B cell (primary cell): Measurements from ENCODE around the gene TNNI3. TPM values are rescaled to one million over a fixed set of nuclear protein-coding genes. Genes with fewer than 3 reads are reported as not detected.

Experiments
- ATAC-seq: fragments of 200-7000 bp; cut with Tn5 transposase; one replicate; pipeline ENCODE4 v1.10.0; 2021; ENCODE audit warnings: low read depth, mild to moderate bottlenecking, moderate number of reproducible peaks, moderate library complexity
- CTCF ChIA-PET: fragments of 350-600 bp; sonication (Branson Sonifier 250); formaldehyde crosslinking; loops from one replicate; lab custom pipeline; 2021; ENCODE audit warnings: antibody characterized with exemption, inconsistent platforms; lab: Charles Lee
- POLR2A ChIA-PET: fragments of 350-600 bp; sonication (Branson Sonifier 250); formaldehyde crosslinking; loops from one replicate; lab custom pipeline; 2021; ENCODE audit warnings: antibody characterized with exemption; lab: Charles Lee
- DNase-seq: peaks from one replicate; pipeline ENCODE4 v3.0.0; 2013
- H2AFZ ChIP-seq: 2 replicates; pipeline ENCODE4 v1.6.1; 2012; ENCODE audit warnings: mild to moderate bottlenecking, low read depth, low read length; ENCODE audit not compliant: insufficient read depth, poor library complexity, severe bottlenecking
- H3K27ac ChIP-seq, 2 donors: 1 replicate in 1 of 2; 2 replicates in 1 of 2; pipeline ENCODE4 v1.5.1; 2012 to 2013; ENCODE audit warnings: low read length in 2 of 2, mild to moderate bottlenecking in 2 of 2, moderate library complexity in 1 of 2
- H3K27me3 ChIP-seq, 4 experiments: fragments of 200-600 bp in 1 of 4; sonication (generic) in 1 of 4; replicated peaks in 1 of 4; 1 replicate in 2 of 4; 2 replicates in 2 of 4; pipeline versions ENCODE4 v1.6.1 to v1.7.0; 2013 to 2016; ENCODE audit warnings: low read length in 3 of 4, mild to moderate bottlenecking in 2 of 4, mixed read lengths in 1 of 4, moderate library complexity in 1 of 4; ENCODE audit not compliant: insufficient read depth in 4 of 4, control insufficient read depth in 3 of 4; ENCODE audit errors: control extremely low read depth in 1 of 4
- H3K36me3 ChIP-seq, 2 experiments: replicated peaks in 1 of 2; 1 replicate in 1 of 2; 2 replicates in 1 of 2; pipeline versions ENCODE4 v1.6.1 to v1.7.1; 2013; ENCODE audit warnings: low read length in 1 of 2; ENCODE audit not compliant: insufficient read depth in 2 of 2, control insufficient read depth in 1 of 2; ENCODE audit errors: control extremely low read depth in 1 of 2, extremely low read depth in 1 of 2
- H3K4me1 ChIP-seq, 2 donors: fragments of 200-600 bp in 1 of 2; sonication (generic) in 1 of 2; 1 replicate in 1 of 2; 2 replicates in 1 of 2; pipeline versions ENCODE4 v1.5.1 to v1.6.1; 2013 to 2017; ENCODE audit warnings: low read length in 2 of 2; ENCODE audit not compliant: control insufficient read depth in 2 of 2, insufficient read depth in 2 of 2
- H3K4me2 ChIP-seq: replicated peaks from 2 replicates; pipeline ENCODE3; 2012; ENCODE audit warnings: mild to moderate bottlenecking, low read depth, low read length; ENCODE audit not compliant: poor library complexity, severe bottlenecking
- H3K4me3 ChIP-seq, 5 experiments: fragments of 200-600 bp in 1 of 5; sonication (generic) in 1 of 5; 1 replicate in 3 of 5; 2 replicates in 2 of 5; pipeline versions ENCODE4 v1.5.1 to v1.7.0; 2011 to 2016; ENCODE audit warnings: low read length in 4 of 5, mild to moderate bottlenecking in 4 of 5, low read depth in 2 of 5, control low read depth in 1 of 5, moderate library complexity in 1 of 5; ENCODE audit not compliant: insufficient read depth in 1 of 5; ENCODE audit errors: control extremely low read depth in 1 of 5, extremely low read depth in 1 of 5
- H3K79me2 ChIP-seq: fragments of 200-600 bp; sonication (generic); one replicate; pipeline ENCODE4 v1.6.0; 2016; ENCODE audit warnings: low read length; ENCODE audit not compliant: control insufficient read depth, insufficient read depth
- H3K9ac ChIP-seq: fragments of 200-600 bp; sonication (generic); 2 replicates; pipeline ENCODE4 v1.6.1; 2017; ENCODE audit warnings: mild to moderate bottlenecking, low read length, moderate library complexity
- H3K9me3 ChIP-seq, 3 donors: one replicate each; pipeline versions ENCODE4 v1.6.1 to v1.7.1; 2013; ENCODE audit warnings: low read length in 2 of 3; ENCODE audit not compliant: control insufficient read depth in 2 of 3, insufficient read depth in 1 of 3; ENCODE audit errors: control extremely low read depth in 1 of 3
- H4K20me1 ChIP-seq: 2 replicates; pipeline ENCODE4 v1.6.0; 2012; ENCODE audit warnings: mild to moderate bottlenecking, low read length; ENCODE audit not compliant: insufficient read depth, control insufficient read depth, poor library complexity, severe bottlenecking
- H3K27ac Mint-ChIP-seq: one replicate; pipeline ENCODE4 v1.8.0; 2021; ENCODE audit warnings: mixed read lengths
- H3K27me3 Mint-ChIP-seq: one replicate; pipeline ENCODE4 v1.8.0; 2021; ENCODE audit warnings: mixed read lengths
- H3K4me1 Mint-ChIP-seq: one replicate; pipeline ENCODE4 v1.8.0; 2021; ENCODE audit warnings: mixed read lengths
- H3K4me3 Mint-ChIP-seq: one replicate; pipeline ENCODE4 v1.8.0; 2021; ENCODE audit warnings: mixed read lengths
- H3K9me3 Mint-ChIP-seq: one replicate; pipeline ENCODE4 v1.8.0; 2022; ENCODE audit warnings: mixed read lengths; ENCODE audit not compliant: insufficient read depth
- EZH2 ChIP-seq: IDR thresholded peaks from 2 replicates; pipeline ENCODE4 v1.6.1; 2012; ENCODE audit warnings: borderline replicate concordance, low read depth, mild to moderate bottlenecking, moderate library complexity, low read length; ENCODE audit not compliant: insufficient read depth, poor library complexity, severe bottlenecking
- WGBS: methylation state at CpG from one replicate; pipeline ENCODE4 v1.1.5; 2013; ENCODE audit warnings: missing lambda C conversion rate; ENCODE audit not compliant: insufficient coverage; 5-methylcytosine and 5-hydroxymethylcytosine counted together
- intact Hi-C: fragments of 100-400 bp; cut with micrococcal nuclease; formaldehyde crosslinking; loops from one replicate; pipeline ENCODE4 v1.10.0; 2022
- polyA plus RNA-seq: library from polyadenylated mRNA; depleted of rRNA; stranded (reverse); fragments of >200 nt; gene quantifications from 2 replicates; pipeline ENCODE4 v1.2.3, GENCODE V29; 2012
- total RNA-seq, 2 donors: library from RNA; stranded (reverse); fragments of 120-200 nt in 1 of 2; gene quantifications; 1 replicate in 1 of 2; 2 replicates in 1 of 2; pipeline versions ENCODE4 v1.2.3 to v1.2.4, GENCODE V29; 2013 to 2022
- TF ChIP-seq, protein P1 (sequence below): fragments of 200-600 bp; IDR thresholded peaks from one replicate; pipeline ENCODE4 v1.8.0; 2022; ENCODE audit warnings: antibody characterized with exemption, mild to moderate bottlenecking

The TNNI3 gene
- total and polyA plus RNA-seq, 2 donors (not counting 1 experiment from before 2014, with no cell fraction given), result not detected

DNA sequence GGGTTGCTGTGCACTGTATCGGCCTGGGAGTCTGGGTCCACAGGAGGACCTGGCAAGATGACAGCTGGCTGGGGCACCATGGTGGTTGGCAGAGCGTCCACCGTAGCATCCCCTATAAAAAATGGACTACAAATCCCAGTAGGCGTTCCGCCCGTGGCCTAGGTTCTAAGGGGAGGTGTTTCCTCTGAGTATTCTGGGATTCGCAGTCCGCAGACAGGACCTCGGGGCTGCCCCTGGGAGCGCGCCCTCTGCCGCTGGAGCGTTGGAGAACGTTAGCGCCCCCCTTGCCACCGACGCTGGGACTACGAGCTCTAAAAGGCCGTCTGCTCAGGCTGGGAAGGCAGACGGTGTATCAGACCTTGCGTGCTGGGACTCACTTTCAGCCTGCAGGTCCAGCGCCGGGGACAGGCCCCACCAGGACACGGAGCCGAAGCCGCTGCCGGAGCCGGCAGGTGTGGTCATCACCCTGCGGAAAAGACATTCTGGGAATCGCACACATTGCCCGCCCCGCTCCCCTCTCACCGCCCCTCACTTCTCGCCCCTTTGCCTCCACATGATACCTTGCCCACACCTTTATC, 8.5 kb upstream of the TNNI3 start:
- Histone ChIP-seq H3K4me1 (peaks cover 13 to 18% of the 10 kb centered on the region in 2 donors), H3K36me3 (no peaks in the 10 kb centered on the region), H3K27me3 (peaks cover 0 to 71% (median 27%) of the 10 kb centered on the region in 4 experiments), H3K9ac (peak overlapping the region; percentile 11), H3K79me2 (no peaks in the 10 kb centered on the region), H2AFZ (no peak overlapping the region), H4K20me1 (no peaks in the 10 kb centered on the region), H3K4me3 (peak overlapping the region in 1 of 5 experiments; percentile 1), H3K9me3 (peaks cover 0 to 35% (median 1%) of the 10 kb centered on the region in 3 donors), H3K27ac (no peak overlapping the region), H3K4me2 (peak overlapping the region; percentile 47)
- POLR2A ChIA-PET, result no interaction called here
- 4% methylated on average over 31 of the region's 34 CpGs for WGBS
- no peak overlapping the region for H3K4me3 Mint-ChIP-seq
- DNase-seq, result peak; percentile 65
- no peak for ATAC-seq
- H3K27me3 Mint-ChIP-seq, result peaks cover 55% of the 10 kb centered on the region
- CTCF ChIA-PET, result interaction anchor here (1.2 kb wide), 1 partner anchor 25 kb away, joined by 3 read pairs; no protein-coding TSS in a partner anchor
- H3K9me3 Mint-ChIP-seq, result peaks cover 4% of the 10 kb centered on the region
- H3K27ac Mint-ChIP-seq, result no peak overlapping the region
- no peak for TF ChIP-seq EZH2
- TF ChIP-seq, protein P1, sequence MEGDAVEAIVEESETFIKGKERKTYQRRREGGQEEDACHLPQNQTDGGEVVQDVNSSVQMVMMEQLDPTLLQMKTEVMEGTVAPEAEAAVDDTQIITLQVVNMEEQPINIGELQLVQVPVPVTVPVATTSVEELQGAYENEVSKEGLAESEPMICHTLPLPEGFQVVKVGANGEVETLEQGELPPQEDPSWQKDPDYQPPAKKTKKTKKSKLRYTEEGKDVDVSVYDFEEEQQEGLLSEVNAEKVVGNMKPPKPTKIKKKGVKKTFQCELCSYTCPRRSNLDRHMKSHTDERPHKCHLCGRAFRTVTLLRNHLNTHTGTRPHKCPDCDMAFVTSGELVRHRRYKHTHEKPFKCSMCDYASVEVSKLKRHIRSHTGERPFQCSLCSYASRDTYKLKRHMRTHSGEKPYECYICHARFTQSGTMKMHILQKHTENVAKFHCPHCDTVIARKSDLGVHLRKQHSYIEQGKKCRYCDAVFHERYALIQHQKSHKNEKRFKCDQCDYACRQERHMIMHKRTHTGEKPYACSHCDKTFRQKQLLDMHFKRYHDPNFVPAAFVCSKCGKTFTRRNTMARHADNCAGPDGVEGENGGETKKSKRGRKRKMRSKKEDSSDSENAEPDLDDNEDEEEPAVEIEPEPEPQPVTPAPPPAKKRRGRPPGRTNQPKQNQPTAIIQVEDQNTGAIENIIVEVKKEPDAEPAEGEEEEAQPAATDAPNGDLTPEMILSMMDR, result no peak
- H3K4me1 Mint-ChIP-seq, result peaks cover 10% of the 10 kb centered on the region
- intact Hi-C loops, result no loop called here

DNA sequence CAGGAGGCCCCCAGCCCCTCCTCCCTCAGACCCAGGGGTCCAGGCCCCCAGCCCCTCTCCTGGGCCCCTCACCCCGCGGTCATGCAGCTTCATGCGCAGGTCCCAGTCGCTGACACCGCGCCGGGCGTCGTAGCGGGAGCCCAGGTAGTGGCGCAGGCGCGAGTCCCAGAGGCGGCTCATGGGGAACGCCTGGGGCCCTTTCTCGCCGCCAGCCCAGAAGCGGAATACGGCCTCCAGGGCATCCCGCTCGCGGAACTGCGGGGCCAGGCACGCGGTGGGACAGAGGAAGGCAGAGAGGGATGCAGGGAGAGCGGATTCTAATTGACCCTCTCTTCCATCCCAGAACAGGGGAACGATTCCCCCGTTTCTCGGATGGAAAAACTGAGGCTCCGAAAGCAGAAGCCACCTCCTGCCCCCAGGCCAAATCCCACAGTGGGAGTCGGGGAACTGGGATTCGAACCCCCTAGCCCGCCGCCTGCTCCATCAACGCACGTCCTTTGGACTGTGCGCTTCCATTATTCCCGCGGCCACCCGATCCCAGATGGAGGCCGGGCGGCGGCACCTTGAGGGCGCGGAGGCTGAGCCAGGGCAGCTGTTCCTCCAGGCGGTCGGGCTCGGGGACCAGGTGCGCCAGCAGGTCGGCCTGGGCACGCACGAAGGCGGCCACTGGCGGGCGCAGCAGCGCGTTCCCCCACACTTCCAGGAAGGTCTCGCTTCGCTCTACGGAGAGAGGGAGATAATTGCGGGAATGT, 4.2 kb upstream of the TNNI3 start:
- H3K9ac ChIP-seq, result no peak overlapping the region
- ATAC-seq (no peak), DNase-seq (no peak)
- intact Hi-C loops, result no loop called here
- Mint-ChIP-seq H3K4me3 (no peak overlapping the region), H3K27ac (no peak overlapping the region), H3K4me1 (peaks cover 11% of the 10 kb centered on the region), H3K9me3 (no peaks in the 10 kb centered on the region), H3K27me3 (peaks cover 55% of the 10 kb centered on the region)
- H3K9me3 ChIP-seq, result peaks cover 0 to 45% (median 4%) of the 10 kb centered on the region in 3 donors
- H3K4me1 ChIP-seq, result peaks cover 13 to 18% of the 10 kb centered on the region in 2 donors
- H3K4me3 ChIP-seq, result no peak overlapping the region
- no peaks in the 10 kb centered on the region for H4K20me1 ChIP-seq
- H3K27me3 ChIP-seq, result peaks cover 0 to 75% (median 27%) of the 10 kb centered on the region in 4 experiments
- H3K79me2 ChIP-seq, result no peaks in the 10 kb centered on the region
- no peak overlapping the region for H3K4me2 ChIP-seq
- POLR2A ChIA-PET, result no interaction called here
- no peaks in the 10 kb centered on the region for H3K36me3 ChIP-seq
- H3K27ac ChIP-seq, result no peak overlapping the region
- CTCF ChIA-PET, result no interaction called here
- TF ChIP-seq, protein P1, result no peak
- no peak for TF ChIP-seq EZH2
- no peak overlapping the region for H2AFZ ChIP-seq
- 32% methylated on average over 49 of the region's 61 CpGs for WGBS
